OCI-LY3 (cell line): ENCODE data around the gene SLC2A13.

Experiments used
- H2AFZ ChIP-seq: fragments of 200-600, 300-600 bp; shearing (Covaris generic); 2 replicates; pipeline ENCODE4 v1.6.0; 2014; ENCODE audit warnings: antibody characterized with exemption, low read depth, low read length
- H3K27ac ChIP-seq: fragments of 200-600, 300-600 bp; sonication (generic); 2 replicates; pipeline ENCODE4 v1.5.1; 2014; ENCODE audit warnings: mild to moderate bottlenecking, low read length, moderate library complexity, mixed read lengths
- H3K27me3 ChIP-seq: fragments of 200-600, 300-600 bp; sonication (generic); 2 replicates; pipeline ENCODE4 v1.6.1; 2014; ENCODE audit warnings: low read depth, low read length, mixed read lengths
- H3K36me3 ChIP-seq: fragments of 200-600, 300-600 bp; sonication (generic); replicated peaks from 2 replicates; pipeline ENCODE3; 2014; ENCODE audit warnings: low read depth, low read length, mixed read lengths
- H3K4me1 ChIP-seq: fragments of 300-600, 200-600 bp; sonication (generic); 2 replicates; pipeline ENCODE4 v1.6.1; 2014; ENCODE audit warnings: low read length, mixed read lengths
- H3K4me2 ChIP-seq: fragments of 200-600, 300-600 bp; sonication (generic); 2 replicates; pipeline ENCODE4 v1.6.1; 2014; ENCODE audit warnings: low read length, mixed read lengths
- H3K4me3 ChIP-seq: fragments of 300-600, 200-600 bp; sonication (generic); 2 replicates; pipeline ENCODE4 v1.5.1; 2014; ENCODE audit warnings: antibody characterized with exemption, mild to moderate bottlenecking, low read length, moderate library complexity
- H3K79me2 ChIP-seq: fragments of 300-600, 200-600 bp; shearing (Covaris generic); 2 replicates; pipeline ENCODE4 v1.6.1; 2014; ENCODE audit warnings: mild to moderate bottlenecking, low read length, mixed read lengths
- H3K9ac ChIP-seq: fragments of 300-600, 200-600 bp; shearing (Covaris generic); 2 replicates; pipeline ENCODE4 v1.6.0; 2014; ENCODE audit warnings: mild to moderate bottlenecking, low read length, moderate library complexity
- H3K9me3 ChIP-seq: fragments of 200-600, 300-600 bp; shearing (Covaris generic); 2 replicates; pipeline ENCODE4 v1.6.1; 2014; ENCODE audit warnings: low read length, mixed read lengths; ENCODE audit not compliant: insufficient read depth
- H4K20me1 ChIP-seq: fragments of 200-600, 300-600 bp; sonication (generic); 2 replicates; pipeline ENCODE4 v1.6.1; 2016; ENCODE audit warnings: low read length, mixed read lengths; ENCODE audit not compliant: insufficient read depth
- CTCF ChIP-seq: fragments of 200-600, 300-600 bp; sonication (generic); IDR thresholded peaks from 2 replicates; pipeline ENCODE4 v1.5.1; 2014; ENCODE audit warnings: antibody characterized with exemption, low read length, low read depth
- EZH2phosphoT487 ChIP-seq: fragments of 200-600 bp; shearing (Covaris generic); IDR thresholded peaks from 2 replicates; pipeline ENCODE4 v1.6.1; 2018; ENCODE audit warnings: antibody characterized with exemption, mixed run types, low read depth

SLC2A13 gene

GRCh38 chr12:40063414-40063813 lies 42.5 kb downstream of the SLC2A13 start:
- H3K27ac ChIP-seq = no peak overlapping the region
- H3K36me3 ChIP-seq = no peaks in the 10 kb centered on the region
- H3K4me2 ChIP-seq = no peak overlapping the region

GRCh38 chr12:40058721-40059190 lies 47.1 kb downstream of the SLC2A13 start:
- no peak for TF ChIP-seq EZH2phosphoT487
- no peak for TF ChIP-seq CTCF
- H4K20me1 ChIP-seq = no peaks in the 10 kb centered on the region
- no peak overlapping the region for H3K27ac ChIP-seq
- H2AFZ ChIP-seq = no peak overlapping the region
- no peaks in the 10 kb centered on the region for H3K27me3 ChIP-seq
- H3K4me3 ChIP-seq = no peak overlapping the region
- H3K79me2 ChIP-seq = peaks cover 13% of the 10 kb centered on the region; the same call in 1 of the 2 replicates
- H3K9ac ChIP-seq = no peak overlapping the region
- no peak overlapping the region for H3K4me2 ChIP-seq
- no peaks in the 10 kb centered on the region for H3K36me3 ChIP-seq
- H3K4me1 ChIP-seq = no peaks in the 10 kb centered on the region
- H3K9me3 ChIP-seq = no peaks in the 10 kb centered on the region

More at GRCh38 chr12:40063414-40063813, 42.5 kb downstream of the SLC2A13 start:
- Histone ChIP-seq H3K4me1 (no peaks in the 10 kb centered on the region), H3K9me3 (no peaks in the 10 kb centered on the region), H4K20me1 (no peaks in the 10 kb centered on the region), H2AFZ (no peak overlapping the region), H3K4me3 (no peak overlapping the region), H3K9ac (no peak overlapping the region), H3K79me2 (0 out of 2 replicates have a peak, but pooled peaks cover 3% of the 10 kb centered on the region), H3K27me3 (no peaks in the 10 kb centered on the region)
- TF ChIP-seq CTCF (no peak), EZH2phosphoT487 (no peak)

GRCh38 chr12:40056373-40056772 lies 49.5 kb downstream of the SLC2A13 start:
- Histone ChIP-seq H3K4me3 (no peak overlapping the region), H3K27me3 (no peaks in the 10 kb centered on the region), H3K79me2 (peaks cover 20% of the 10 kb centered on the region; the same call in 1 of the 2 replicates), H4K20me1 (no peaks in the 10 kb centered on the region), H3K9ac (no peak overlapping the region), H3K36me3 (no peaks in the 10 kb centered on the region), H3K27ac (no peak overlapping the region), H2AFZ (no peak overlapping the region), H3K9me3 (no peaks in the 10 kb centered on the region), H3K4me1 (no peaks in the 10 kb centered on the region), H3K4me2 (no peak overlapping the region)
- TF ChIP-seq EZH2phosphoT487 = no peak
- TF ChIP-seq CTCF = no peak

GRCh38 chr12:40055776-40056175 lies 50.1 kb downstream of the SLC2A13 start:
- Histone ChIP-seq H3K27ac (no peak overlapping the region), H3K4me2 (no peak overlapping the region), H3K27me3 (no peaks in the 10 kb centered on the region), H3K4me1 (no peaks in the 10 kb centered on the region), H2AFZ (no peak overlapping the region), H3K36me3 (no peaks in the 10 kb centered on the region), H3K79me2 (peaks cover 20% of the 10 kb centered on the region; the same call in 1 of the 2 replicates), H3K9ac (no peak overlapping the region), H4K20me1 (no peaks in the 10 kb centered on the region), H3K4me3 (no peak overlapping the region), H3K9me3 (no peaks in the 10 kb centered on the region)
- TF ChIP-seq CTCF = no peak
